Frontal cortex (tissue), 4 donors: ENCODE results near the gene AFM. TPM values are rescaled to one million over a fixed set of nuclear protein-coding genes. Genes with fewer than 3 reads are reported as not detected.
"Not testable (repeated sequence)": the region's sequence is repeated elsewhere in the genome, so short reads cannot be mapped to it uniquely, and the experiment has no call there.

Source experiments
- DNase-seq, 2 donors: peaks; one replicate each; pipeline ENCODE4 v3.0.0; 2012; ENCODE audit warnings: low spot score in 2 of 2
- FAIRE-seq: peaks from 2 replicates; lab custom pipeline; 2012; peaks lifted over from hg19 to GRCh38; lab: Jason Lieb, UNC
- total RNA-seq: library from RNA; depleted of rRNA; stranded (reverse); fragments of >200 nt; gene quantifications from one replicate; pipeline ENCODE4 v1.2.3, GENCODE V29; 2014
- donor health status: control.
- donor health status: control.
- donor health status: control.

Gene AFM
- total RNA-seq, 1 donor from 2014 or later, result not detected

DNA sequence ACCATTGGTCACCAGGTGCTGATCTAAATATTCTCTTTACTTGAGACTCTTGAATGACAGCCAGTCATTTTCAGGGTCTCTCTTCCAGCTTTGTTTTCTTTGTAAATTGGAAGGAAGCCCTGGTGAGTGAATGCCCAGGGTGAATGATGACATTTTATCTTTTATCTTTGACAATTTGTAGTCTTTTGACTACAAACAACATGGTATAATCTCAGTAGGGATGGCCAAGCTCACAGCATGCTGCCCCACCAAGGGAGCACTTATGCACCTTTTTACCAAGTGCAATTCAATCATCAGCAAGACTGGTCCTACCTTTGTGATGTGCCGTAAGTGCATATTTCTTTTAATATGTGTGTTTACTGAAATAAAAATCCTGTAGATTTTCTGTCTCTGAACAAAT, 5.7 kb downstream of the AFM start:
- no peak for FAIRE-seq
- no peak for DNase-seq

GRCh38 chr4:73499996-73500765, 18.6 kb downstream of the AFM start:
- no peak for DNase-seq
- FAIRE-seq, result no peak

GRCh38 chr4:73501664-73502265, 20.2 kb downstream of the AFM start:
- no peak for DNase-seq
- no peak for FAIRE-seq

- FAIRE-seq, result no peak
- no peak for DNase-seq
Observed at GRCh38 chr4:73505567-73505966, 24.0 kb downstream of the AFM start.

- DNase-seq (no peak), FAIRE-seq (no peak)
Observed at GRCh38 chr4:73507541-73507940, 26.0 kb downstream of the AFM start.

DNA sequence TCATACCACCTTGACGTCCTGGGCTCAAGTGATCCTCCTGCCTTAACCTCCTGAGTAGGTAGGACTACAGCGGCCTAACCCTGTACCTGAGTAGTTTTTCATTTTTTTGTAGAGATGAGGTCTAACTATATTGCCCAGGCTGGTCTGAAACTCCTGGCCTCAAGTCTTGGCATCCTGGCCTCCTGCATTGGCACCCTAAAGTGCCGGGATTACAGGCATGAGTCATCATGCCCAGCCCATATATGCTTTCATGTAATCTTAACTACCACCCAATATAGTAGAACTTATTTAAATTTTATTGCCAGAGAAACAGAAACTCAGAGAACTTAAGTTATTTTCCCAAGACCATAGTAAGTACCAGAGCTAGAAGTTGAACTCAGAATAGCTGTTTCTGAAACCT, 27.1 kb downstream of the AFM start:
- DNase-seq (no peak), FAIRE-seq (no peak)

GRCh38 chr4:73518340-73518739, 36.8 kb downstream of the AFM start:
- DNase-seq (no peak), FAIRE-seq (no peak)

GRCh38 chr4:73520821-73521220, 39.3 kb downstream of the AFM start:
- DNase-seq, result no peak
- no peak for FAIRE-seq

GRCh38 chr4:73523126-73523525, 41.6 kb downstream of the AFM start:
- DNase-seq (no peak), FAIRE-seq (no peak)

DNA sequence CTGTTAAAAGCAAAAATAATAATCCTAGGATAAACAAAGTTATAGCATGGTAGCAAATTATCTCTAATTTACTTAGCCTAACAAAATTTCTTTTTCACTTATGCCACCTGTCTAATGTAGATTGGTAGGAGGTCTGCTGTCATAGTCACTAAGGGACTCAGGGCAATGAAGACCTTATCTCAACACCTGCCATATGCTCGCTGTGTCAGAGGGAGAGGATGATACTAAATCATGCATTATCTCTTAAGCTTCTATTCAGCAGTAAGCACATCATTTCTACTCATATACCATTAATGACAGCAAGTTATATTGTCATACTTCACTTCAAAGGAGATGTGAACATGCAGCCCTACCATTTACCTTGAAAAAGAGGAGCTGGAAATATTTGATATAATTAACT, 44.1 kb downstream of the AFM start:
- DNase-seq (no peak), FAIRE-seq (no peak)

GRCh38 chr4:73527196-73527595, 45.7 kb downstream of the AFM start:
- FAIRE-seq (no peak), DNase-seq (no peak)

DNA sequence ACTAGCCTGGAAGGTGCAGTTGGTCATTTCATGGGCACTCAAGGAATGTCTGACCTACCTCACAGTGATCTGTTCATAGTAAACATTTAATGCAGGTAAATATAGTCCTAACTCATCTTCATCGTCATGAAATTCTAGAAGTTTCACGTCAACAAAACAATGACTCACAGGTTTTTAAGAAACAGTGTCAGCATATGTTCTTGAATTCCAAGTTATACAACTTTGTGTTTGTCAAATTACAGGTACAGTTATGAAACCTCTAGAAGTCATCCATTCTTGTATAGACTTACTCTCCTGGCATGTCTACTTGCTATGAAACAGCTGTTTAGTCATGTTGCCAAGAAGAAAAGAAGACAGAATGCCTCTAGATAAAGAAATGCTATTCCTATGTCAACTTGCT, 46.6 kb downstream of the AFM start:
- DNase-seq (no peak), FAIRE-seq (no peak)

DNA sequence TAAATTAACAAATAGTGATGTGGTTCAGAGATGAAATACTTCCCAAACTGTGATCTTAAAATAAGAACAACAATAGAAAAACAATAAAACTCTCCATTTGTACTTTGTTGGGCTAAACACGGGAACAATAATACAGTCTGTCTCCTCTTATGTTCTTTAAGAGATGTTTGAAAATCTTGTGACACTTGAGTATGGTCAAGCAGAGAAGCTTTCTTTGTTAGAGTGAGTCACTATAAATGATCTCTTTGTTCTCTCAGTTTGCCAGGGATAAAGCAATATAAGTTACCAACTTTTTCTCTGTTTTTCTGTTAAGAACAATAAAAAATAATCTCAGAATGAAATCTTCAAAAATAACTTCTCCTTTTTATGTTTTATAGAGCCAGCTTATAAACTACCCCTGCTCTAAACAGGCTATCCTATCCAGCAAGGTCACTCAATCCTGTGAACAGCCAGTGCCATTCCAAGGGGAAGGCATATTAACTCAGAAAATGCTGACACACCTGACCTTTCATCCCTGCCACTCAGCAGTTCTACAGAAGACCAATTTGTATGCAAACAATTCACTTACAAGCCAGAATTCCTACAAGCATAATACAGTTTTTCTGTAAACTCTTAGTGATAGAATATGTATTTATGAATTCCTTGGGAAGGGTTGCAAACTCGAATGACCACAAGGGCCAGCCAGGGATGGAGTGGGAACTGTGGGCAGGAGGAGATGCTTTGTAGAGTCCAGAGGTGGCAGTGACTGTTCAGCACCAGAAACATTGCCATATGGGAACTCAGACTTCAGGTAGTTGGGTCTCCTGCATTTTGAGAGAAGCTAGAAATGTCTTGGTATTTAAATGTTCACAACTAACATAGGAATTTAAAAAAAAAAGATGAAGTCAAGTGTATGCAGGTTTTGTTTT, 52.2 kb downstream of the AFM start:
- DNase-seq (no peak), FAIRE-seq (no peak)

GRCh38 chr4:73538162-73538561, 56.6 kb downstream of the AFM start:
- FAIRE-seq (no peak), DNase-seq (no peak)

DNA sequence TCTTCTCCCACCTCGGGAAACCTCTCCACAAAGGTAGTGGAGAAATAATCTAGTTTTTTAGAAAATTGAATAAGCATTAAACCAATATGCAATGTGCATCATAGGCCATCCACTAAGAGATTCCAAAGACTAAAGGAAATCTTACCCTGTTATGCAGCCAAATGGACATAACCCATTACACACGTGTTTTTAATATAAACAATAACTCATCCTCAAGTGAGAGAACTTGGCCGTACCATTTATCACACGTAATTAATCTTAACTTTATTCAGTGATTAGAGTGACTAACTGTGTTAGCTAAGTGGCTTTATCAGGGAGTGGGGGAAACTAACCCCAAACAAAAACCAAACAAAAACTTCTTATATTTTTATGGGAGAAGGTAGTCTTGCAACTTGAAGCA, 57.8 kb downstream of the AFM start:
- no peak for FAIRE-seq
- no peak for DNase-seq

DNA sequence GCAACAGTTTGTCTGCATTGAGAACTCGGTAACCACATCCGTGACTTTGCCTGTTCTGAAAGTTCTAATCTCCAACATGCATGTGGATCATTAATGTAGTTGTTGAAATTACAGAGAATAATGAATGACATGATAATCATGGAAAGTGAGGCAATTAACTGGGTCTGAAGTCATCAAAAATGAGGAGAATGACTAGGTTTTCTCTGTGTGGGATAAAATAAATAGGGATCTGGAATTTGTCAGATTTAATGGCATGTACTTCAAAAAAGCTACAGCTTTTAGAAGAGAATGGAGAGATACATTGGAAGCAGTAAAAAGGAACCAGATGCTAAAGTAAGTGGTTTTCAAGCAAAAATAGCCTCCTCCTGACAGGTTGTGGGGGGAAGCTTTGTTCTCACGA, 59.3 kb downstream of the AFM start:
- FAIRE-seq (no peak), DNase-seq (no peak)

GRCh38 chr4:73541251-73541650, 59.7 kb downstream of the AFM start:
- FAIRE-seq (no peak), DNase-seq (no peak)

- FAIRE-seq, result no peak
Observed at GRCh38 chr4:73544620-73545019, 63.1 kb downstream of the AFM start.

GRCh38 chr4:73550865-73551264, 69.3 kb downstream of the AFM start:
- not testable (repeated sequence) for FAIRE-seq, DNase-seq

More at GRCh38 chr4:73544620-73545019, 63.1 kb downstream of the AFM start:
- no peak for DNase-seq
